GM12878 (cell line): ENCODE data around the gene SALL4. TPM values are rescaled to one million over a fixed set of nuclear protein-coding genes. Genes with fewer than 3 reads are reported as not detected.

ENCODE experiments used
- ATAC-seq: fragments of 200-7000 bp; cut with Tn5 transposase; 3 replicates; pipeline ENCODE4 v1.9.1; 2020; ENCODE audit warnings: mild to moderate bottlenecking, moderate library complexity
- BruUV-seq: library from RNA; stranded (reverse); fragments of 400-500 nt; replicated peaks from 2 replicates; lab custom pipeline; 2021; lab: Mats Ljungman, UMichigan
- CTCF ChIA-PET: fragments of 300-600 bp; sonication (Branson Sonifier 250); formaldehyde crosslinking; extraction: SDS; loops from one replicate; lab custom pipeline; 2021; ENCODE audit warnings: inconsistent platforms; lab: Yijun Ruan, JAX
- POLR2A ChIA-PET: fragments of 350-600 bp; formaldehyde crosslinking; extraction: SDS; loops from one replicate; lab custom pipeline; 2021; ENCODE audit warnings: inconsistent platforms; lab: Charles Lee
- RAD21 ChIA-PET: fragments of 300-600 bp; sonication (Branson Sonifier 250); formaldehyde crosslinking; loops from one replicate; lab custom pipeline; 2023; ENCODE audit warnings: antibody characterized with exemption; ENCODE audit not compliant: unreplicated experiment; lab: Charles Lee
- SMC1A ChIA-PET: fragments of 300-600 bp; sonication (Branson Sonifier 250); formaldehyde crosslinking; loops from one replicate; lab custom pipeline; 2023; ENCODE audit not compliant: unreplicated experiment, uncharacterized antibody; lab: Charles Lee
- DNase-seq: peaks from one replicate; pipeline ENCODE4 v3.0.0-alpha.2; 2011; ENCODE audit warnings: low read depth, low spot score
- FAIRE-seq: peaks from 3 replicates; lab custom pipeline; 2011; peaks lifted over from hg19 to GRCh38; lab: Jason Lieb, UNC
- H2AFZ ChIP-seq: 2 replicates; pipeline ENCODE4 v1.6.0; 2011; ENCODE audit warnings: low read depth, low read length, control low read depth; ENCODE audit not compliant: control insufficient read depth
- H3K27ac ChIP-seq: 2 replicates; pipeline ENCODE4 v1.5.1; 2011; ENCODE audit warnings: control low read depth; ENCODE audit not compliant: control insufficient read depth, insufficient read depth
- H3K27me3 ChIP-seq, 2 experiments: replicated peaks in 1 of 2; 2 replicates each; pipeline versions ENCODE4 v1.6.0 to v1.6.1; 2011; ENCODE audit warnings: low read length in 1 of 2; ENCODE audit not compliant: control insufficient read depth in 2 of 2, insufficient read depth in 2 of 2
- H3K36me3 ChIP-seq, 2 experiments: 2 replicates each; pipeline ENCODE4 v1.5.1; 2011; ENCODE audit warnings: low read length in 1 of 2; ENCODE audit not compliant: control insufficient read depth in 2 of 2, insufficient read depth in 2 of 2
- H3K4me1 ChIP-seq: 2 replicates; pipeline ENCODE4 v1.6.1; 2011; ENCODE audit warnings: mild to moderate bottlenecking, low read length, moderate library complexity, mixed read lengths; ENCODE audit not compliant: control insufficient read depth, insufficient read depth
- H3K4me2 ChIP-seq: 2 replicates; pipeline ENCODE4 v1.6.0; 2011; ENCODE audit warnings: control low read depth; ENCODE audit not compliant: control insufficient read depth, insufficient read depth
- H3K4me3 ChIP-seq: fragments of 200-600 bp; sonication (generic); 2 replicates; pipeline ENCODE4 v1.5.1; 2016
- H3K79me2 ChIP-seq: 2 replicates; pipeline ENCODE4 v1.6.0; 2011; ENCODE audit warnings: low read length; ENCODE audit not compliant: control insufficient read depth, insufficient read depth
- H3K9ac ChIP-seq: 2 replicates; pipeline ENCODE4 v1.8.0; 2011; ENCODE audit warnings: low read length, control low read depth, mixed read lengths; ENCODE audit not compliant: control insufficient read depth, insufficient read depth
- H3K9me3 ChIP-seq: replicated peaks from 3 replicates; pipeline ENCODE4 v1.5.1; 2011; ENCODE audit warnings: mild to moderate bottlenecking, low read length; ENCODE audit not compliant: control insufficient read depth, insufficient read depth
- H4K20me1 ChIP-seq: 2 replicates; pipeline ENCODE4 v1.6.0; 2011; ENCODE audit not compliant: control insufficient read depth, insufficient read depth
- CBX3 ChIP-seq: fragments of 200-600 bp; sonication (generic); IDR thresholded peaks from 2 replicates; pipeline ENCODE4 v1.6.1; 2016; ENCODE audit warnings: low read depth, borderline replicate concordance
- CHD2 ChIP-seq: IDR thresholded peaks from 2 replicates; pipeline ENCODE4 v1.6.1; 2011; ENCODE audit warnings: low read depth, low read length, improper control_type of control experiment, borderline replicate concordance
- CREB1 ChIP-seq: IDR thresholded peaks from 2 replicates; pipeline ENCODE4 v1.6.1; 2012; ENCODE audit warnings: low read depth, mild to moderate bottlenecking, inconsistent platforms
- FOXM1 ChIP-seq: IDR thresholded peaks from 2 replicates; pipeline ENCODE4 v1.6.1; 2012; ENCODE audit warnings: low read depth, mild to moderate bottlenecking, inconsistent platforms, low read length, moderate library complexity
- HDAC6 ChIP-seq: fragments of 200-600 bp; sonication (generic); IDR thresholded peaks from one replicate; pipeline ENCODE4 v1.8.0; 2017; ENCODE audit warnings: antibody characterized with exemption; ENCODE audit not compliant: unreplicated experiment
- NR2C2 ChIP-seq: IDR thresholded peaks from 2 replicates; pipeline ENCODE4 v1.6.1; 2011; ENCODE audit warnings: borderline replicate concordance, low read depth; ENCODE audit not compliant: control insufficient read depth, insufficient read length
- RCOR1 ChIP-seq: conservative IDR thresholded peaks from 2 replicates; pipeline ENCODE4 v1.6.1; 2012; ENCODE audit warnings: low read depth, low read length, improper control_type of control experiment
- RFX5 ChIP-seq: IDR thresholded peaks from 2 replicates; pipeline ENCODE4 v1.6.1; 2011; ENCODE audit warnings: low read depth, low read length, improper control_type of control experiment
- ZNF384 ChIP-seq: IDR thresholded peaks from 2 replicates; pipeline ENCODE4 v1.6.1; 2012; ENCODE audit warnings: low read depth, mild to moderate bottlenecking, low read length, improper control_type of control experiment, borderline replicate concordance
- WGBS: methylation state at CpG from one replicate; pipeline ENCODE4 v1.1.6; 2016; ENCODE audit warnings: low lambda C conversion rate; ENCODE audit not compliant: insufficient replicate concordance, insufficient coverage; ENCODE audit errors: missing lambda C conversion rate; 5-methylcytosine and 5-hydroxymethylcytosine counted together
- in situ Hi-C: fragments of 300-500 bp; cut with MboI; formaldehyde crosslinking; loops from 9 replicates; pipeline ENCODE4 v1.14.3; 2018; ENCODE audit warnings: mixed read lengths
- intact Hi-C: fragments of 100-400 bp; cut with micrococcal nuclease; formaldehyde crosslinking; loops from one replicate; pipeline ENCODE4 v1.14.2; 2022; ENCODE audit not compliant: unreplicated experiment
- polyA plus RNA-seq, 11 experiments: library from polyadenylated mRNA; depleted of rRNA in 4 of 11; unstranded in 6 of 11; stranded (reverse) in 5 of 11; fragments of >200 nt; fragmentation: Nextera tagmentation in 4 of 11; fragmentation: Illumina TruSeq in 1 of 11; extraction: Ambion mirVana in 4 of 11; extraction: Trizol in 1 of 11; gene quantifications; 1 replicate in 1 of 11; 2 replicates in 10 of 11; pipeline versions ENCODE4 v1.2.1 to v1.2.3, GENCODE V29; 2011 to 2016; ENCODE audit warnings: inconsistent platforms in 2 of 11, missing spikeins in 2 of 11, low read depth in 1 of 11
- total RNA-seq, 4 experiments: library from RNA; depleted of rRNA in 3 of 4; stranded (reverse); fragments of >200 nt in 3 of 4; fragmentation: Illumina TruSeq in 1 of 4; extraction: Trizol in 1 of 4; gene quantifications; 2 replicates each; pipeline versions ENCODE4 v1.2.1 to v1.2.3, GENCODE V29; 2013 to 2021
- TF ChIP-seq, protein P1 (sequence below): fragments of 450-650 bp; IDR thresholded peaks from 2 replicates; pipeline ENCODE4 v1.6.1; 2016; ENCODE audit warnings: mild to moderate bottlenecking

SALL4 gene
- total and polyA plus RNA-seq, 10 of the 15 experiments (the other 5 are each of a cell fraction or from before 2014, with no cell fraction given) = 0.08 to 1.1 (median 0.23) TPM; not detected in 7

- DNase-seq (no peak), ATAC-seq (no peak), FAIRE-seq (no peak)
- ChIA-PET SMC1A (no interaction called here), CTCF (interaction anchor here (0.9 kb wide), 1 partner anchor 308 kb away, joined by 3 read pairs; no protein-coding TSS in a partner anchor), POLR2A (no interaction called here), RAD21 (no interaction called here)
- H3K4me1 ChIP-seq = no peaks in the 10 kb centered on the region
- WGBS = 0% methylated on average over 1 of the region's 1 CpG
- H3K27ac ChIP-seq = no peak overlapping the region
- no peaks in the 10 kb centered on the region for H3K36me3 ChIP-seq
- H3K9ac ChIP-seq = no peak overlapping the region
- H2AFZ ChIP-seq = no peak overlapping the region
- intact Hi-C loops = no loop called here
- no peaks in the 10 kb centered on the region for H3K79me2 ChIP-seq
- no peaks in the 10 kb centered on the region; a peak in 1 of 4 replicates for H3K27me3 ChIP-seq
- H4K20me1 ChIP-seq = no peaks in the 10 kb centered on the region
- in situ Hi-C loops = no loop called here
- no peaks in the 10 kb centered on the region for H3K9me3 ChIP-seq
- TF ChIP-seq, protein P1, sequence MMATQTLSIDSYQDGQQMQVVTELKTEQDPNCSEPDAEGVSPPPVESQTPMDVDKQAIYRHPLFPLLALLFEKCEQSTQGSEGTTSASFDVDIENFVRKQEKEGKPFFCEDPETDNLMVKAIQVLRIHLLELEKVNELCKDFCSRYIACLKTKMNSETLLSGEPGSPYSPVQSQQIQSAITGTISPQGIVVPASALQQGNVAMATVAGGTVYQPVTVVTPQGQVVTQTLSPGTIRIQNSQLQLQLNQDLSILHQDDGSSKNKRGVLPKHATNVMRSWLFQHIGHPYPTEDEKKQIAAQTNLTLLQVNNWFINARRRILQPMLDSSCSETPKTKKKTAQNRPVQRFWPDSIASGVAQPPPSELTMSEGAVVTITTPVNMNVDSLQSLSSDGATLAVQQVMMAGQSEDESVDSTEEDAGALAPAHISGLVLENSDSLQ = no peak
- TF ChIP-seq CBX3 = no peak
- no peak for TF ChIP-seq FOXM1
- TF ChIP-seq RFX5 = no peak
- TF ChIP-seq RCOR1 = no peak
- no peak for TF ChIP-seq ZNF384
- TF ChIP-seq NR2C2 = no peak
- no peak for TF ChIP-seq CREB1
- TF ChIP-seq CHD2 = no peak
- no peak for TF ChIP-seq HDAC6
- BruUV-seq = no TSS peak
- H3K4me3 ChIP-seq = no peak overlapping the region
- no peak overlapping the region for H3K4me2 ChIP-seq
Measured at GRCh38 chr20:51775241-51775640, 27.1 kb downstream of the SALL4 start.
